ENCODE results near the gene TNFRSF25.

DNA sequence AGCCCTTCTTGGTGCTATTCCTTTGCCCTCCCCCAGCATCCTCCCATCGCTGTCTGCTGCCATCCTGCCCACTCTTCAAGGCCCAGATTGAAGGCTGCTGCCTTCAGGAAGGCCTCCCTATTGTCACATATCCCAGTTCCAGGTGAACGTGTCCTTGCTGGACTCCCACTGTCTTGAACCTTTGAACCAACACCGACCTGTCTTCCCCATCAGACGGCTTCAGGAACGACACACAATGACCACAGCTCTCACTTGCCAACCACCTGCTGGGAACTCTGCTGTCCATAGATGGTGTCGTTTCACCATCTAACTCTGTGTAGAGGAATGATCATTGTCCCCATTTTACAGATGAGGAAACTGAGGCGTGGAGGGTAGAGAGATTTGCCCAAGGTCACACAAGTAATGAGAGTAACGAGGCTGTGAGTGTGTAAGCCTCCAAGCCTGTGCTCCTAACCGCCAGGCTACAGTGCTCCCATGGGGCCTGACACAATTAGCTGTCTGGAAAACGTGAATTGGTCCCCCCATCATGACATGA lies 35.4 kb upstream of the TNFRSF25 start:
- TF ChIP-seq, protein P1, sequence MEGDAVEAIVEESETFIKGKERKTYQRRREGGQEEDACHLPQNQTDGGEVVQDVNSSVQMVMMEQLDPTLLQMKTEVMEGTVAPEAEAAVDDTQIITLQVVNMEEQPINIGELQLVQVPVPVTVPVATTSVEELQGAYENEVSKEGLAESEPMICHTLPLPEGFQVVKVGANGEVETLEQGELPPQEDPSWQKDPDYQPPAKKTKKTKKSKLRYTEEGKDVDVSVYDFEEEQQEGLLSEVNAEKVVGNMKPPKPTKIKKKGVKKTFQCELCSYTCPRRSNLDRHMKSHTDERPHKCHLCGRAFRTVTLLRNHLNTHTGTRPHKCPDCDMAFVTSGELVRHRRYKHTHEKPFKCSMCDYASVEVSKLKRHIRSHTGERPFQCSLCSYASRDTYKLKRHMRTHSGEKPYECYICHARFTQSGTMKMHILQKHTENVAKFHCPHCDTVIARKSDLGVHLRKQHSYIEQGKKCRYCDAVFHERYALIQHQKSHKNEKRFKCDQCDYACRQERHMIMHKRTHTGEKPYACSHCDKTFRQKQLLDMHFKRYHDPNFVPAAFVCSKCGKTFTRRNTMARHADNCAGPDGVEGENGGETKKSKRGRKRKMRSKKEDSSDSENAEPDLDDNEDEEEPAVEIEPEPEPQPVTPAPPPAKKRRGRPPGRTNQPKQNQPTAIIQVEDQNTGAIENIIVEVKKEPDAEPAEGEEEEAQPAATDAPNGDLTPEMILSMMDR (IDR thresholded peaks at IDR 0.05): no peak
- no peak for TF ChIP-seq POLR2AphosphoS5 (IDR thresholded peaks at IDR 0.05)
- no peak for TF ChIP-seq POLR2A (IDR thresholded peaks at IDR 0.05)
